Stimulated activated CD8-positive, alpha-beta memory T cell treated with anti-CD3 and anti-CD28 coated beads, Interleukin-7, amount 100 ng/mL, for 24 hours (primary cell): ENCODE measurements around the gene SLC7A4.
"Not testable (repeated sequence)": the region's sequence is repeated elsewhere in the genome, so short reads cannot be mapped to it uniquely, and the experiment has no call there.

ENCODE experiments used
- DNase-seq: peaks from one replicate; pipeline ENCODE4 v3.0.0-alpha.2; 2020; ENCODE audit warnings: low read depth

SLC7A4 gene

DNA sequence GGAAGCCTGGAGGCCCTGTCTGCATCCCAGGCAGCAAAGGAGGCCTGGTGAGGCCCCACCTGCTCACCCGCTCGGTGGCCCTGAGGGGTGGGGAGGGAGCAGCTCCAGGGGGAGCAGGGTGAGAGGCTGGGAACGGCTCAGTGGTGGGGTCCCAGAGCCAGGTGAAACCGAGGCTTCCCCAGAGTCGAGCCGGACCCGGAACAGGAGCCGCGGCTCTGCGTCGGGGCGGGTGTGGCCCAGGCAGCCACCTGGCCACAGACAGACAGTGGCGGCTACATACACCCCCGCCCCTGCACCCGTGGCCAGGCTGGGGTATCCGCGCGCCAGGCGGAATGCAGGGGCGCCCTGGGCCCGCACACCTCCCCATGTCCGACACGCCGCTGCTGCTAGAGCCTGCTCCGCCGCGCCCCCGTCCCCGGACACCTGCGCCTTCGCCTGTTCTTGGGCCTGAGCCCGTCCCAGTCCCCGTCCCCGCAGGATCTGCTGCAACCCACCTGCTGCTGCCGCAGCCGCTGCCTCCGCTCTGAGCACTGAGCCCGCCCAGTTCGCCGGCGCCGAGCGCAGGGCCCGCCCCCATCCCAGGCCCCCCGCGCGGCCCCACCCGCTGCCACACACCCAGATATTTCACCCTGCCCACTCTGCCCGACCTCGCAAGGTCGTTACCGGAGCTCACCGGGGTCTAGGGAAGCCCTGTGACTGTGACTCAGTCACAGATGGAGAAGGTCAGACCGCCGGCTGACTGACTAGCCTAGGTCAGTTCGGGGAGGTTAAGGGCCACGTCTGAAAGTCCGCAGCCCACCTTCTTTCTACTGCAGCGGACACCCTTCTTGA is at the start of gene SLC7A4:
Gene SLC7A4 (minus strand): TSS at position 525 of the 831 bp plus-strand sequence. CDS start 749 bp downstream, outside the sequence.
- no peak for DNase-seq

DNA sequence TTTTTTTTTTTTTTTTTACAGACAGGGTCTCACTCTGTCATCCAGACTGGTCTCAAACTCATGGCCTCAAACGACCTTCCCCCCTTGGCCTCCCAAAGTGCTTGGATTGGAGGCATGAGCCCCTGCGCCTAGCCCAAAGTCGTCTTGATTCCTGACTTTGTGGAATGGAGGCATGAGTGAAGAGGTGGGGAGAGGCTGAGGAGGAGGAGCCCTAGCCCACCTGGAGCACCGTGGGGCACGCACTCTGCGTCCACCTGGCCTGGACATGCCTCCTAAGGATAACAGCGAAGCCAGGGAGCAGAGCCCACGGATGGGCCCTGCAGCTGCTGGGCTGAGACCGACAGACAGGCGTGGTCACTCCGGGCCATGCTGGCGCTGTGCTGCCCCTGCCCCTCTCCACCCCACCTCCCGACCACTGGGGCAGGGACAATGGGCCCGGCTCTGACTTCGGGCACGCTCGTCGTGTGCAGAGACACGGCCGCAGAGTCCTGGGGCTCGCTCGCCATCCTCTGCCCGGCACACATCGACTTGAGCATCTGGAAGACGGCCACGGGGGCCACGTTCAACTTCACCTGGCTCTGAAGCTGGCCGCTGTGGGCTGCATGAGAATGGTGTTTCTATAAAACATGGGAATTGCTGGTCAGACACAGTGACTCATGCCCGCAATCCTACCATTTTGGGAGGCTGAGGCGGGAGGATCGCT is 48.2 kb upstream of the SLC7A4 start:
- DNase-seq = no peak

DNA sequence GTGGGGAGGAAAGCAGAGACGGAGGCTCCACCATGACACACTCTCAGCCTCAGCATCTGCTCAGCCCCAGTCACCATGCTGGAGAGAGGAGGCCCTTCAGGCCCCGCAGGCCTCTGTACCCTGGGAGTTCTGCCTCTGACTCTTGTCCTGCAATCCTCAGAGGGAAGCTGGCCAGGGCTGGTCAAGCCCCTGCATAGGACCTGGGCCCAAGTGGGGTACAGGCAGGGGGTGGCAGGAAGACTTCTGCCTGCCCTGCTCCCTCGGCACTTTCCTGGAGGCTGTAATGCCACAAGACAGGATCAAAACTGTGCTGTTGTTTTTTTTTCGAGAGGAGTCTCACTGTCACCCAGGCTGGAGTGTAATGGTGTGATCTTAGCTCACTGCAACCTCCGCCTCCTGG is 47.1 kb upstream of the SLC7A4 start:
- no peak for DNase-seq

DNA sequence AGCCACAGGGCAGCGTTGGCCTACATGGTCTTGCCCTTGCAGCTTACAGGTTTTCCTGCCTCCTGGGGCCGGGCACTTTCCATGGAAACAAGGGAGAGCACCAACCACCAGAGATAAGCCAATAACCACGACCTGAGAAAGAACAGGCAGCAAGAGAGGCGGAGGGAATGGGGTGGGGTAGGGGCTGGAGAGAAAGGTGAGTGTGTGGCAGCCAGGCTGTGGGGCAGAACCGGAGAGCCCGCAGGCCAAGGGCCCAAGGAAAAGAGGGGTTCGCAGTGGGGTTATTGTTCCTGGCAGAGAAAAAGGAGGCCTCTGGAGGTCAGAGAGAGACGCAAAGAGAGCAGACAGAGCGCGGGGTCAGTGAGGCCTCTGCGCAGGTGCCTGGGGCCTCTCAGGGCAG is 46.6 kb upstream of the SLC7A4 start:
- DNase-seq = no peak

DNA sequence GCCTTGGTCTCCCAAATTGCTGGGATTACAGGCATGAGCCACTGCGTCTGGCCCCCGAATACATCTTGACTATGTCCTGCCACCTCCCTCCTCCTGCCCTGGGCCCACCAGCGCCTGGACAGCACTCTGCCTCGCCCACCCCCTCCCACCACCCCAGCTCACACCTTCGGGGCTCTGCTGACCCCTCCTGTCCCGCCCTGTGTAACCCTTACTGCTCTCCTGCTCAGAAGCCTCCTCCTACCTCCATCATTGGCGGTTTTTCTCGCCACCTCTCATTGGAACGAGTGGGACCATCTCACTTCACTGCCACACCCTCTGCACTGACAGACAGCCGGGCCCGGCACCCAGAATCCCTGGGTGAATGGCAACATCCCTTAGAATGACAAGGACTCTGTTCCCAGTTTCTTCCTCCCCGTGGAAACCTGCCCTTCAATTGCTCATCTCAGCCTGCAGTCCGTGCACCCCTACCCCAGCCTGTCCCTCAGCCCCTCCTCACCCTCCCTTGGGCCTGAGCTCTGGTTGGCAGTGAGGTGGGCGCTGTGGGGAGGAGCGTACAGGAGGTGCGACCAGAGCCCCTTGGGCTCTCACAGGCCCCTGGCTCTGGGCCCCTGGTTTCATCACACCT is 45.6 kb upstream of the SLC7A4 start:
- no peak for DNase-seq

DNA sequence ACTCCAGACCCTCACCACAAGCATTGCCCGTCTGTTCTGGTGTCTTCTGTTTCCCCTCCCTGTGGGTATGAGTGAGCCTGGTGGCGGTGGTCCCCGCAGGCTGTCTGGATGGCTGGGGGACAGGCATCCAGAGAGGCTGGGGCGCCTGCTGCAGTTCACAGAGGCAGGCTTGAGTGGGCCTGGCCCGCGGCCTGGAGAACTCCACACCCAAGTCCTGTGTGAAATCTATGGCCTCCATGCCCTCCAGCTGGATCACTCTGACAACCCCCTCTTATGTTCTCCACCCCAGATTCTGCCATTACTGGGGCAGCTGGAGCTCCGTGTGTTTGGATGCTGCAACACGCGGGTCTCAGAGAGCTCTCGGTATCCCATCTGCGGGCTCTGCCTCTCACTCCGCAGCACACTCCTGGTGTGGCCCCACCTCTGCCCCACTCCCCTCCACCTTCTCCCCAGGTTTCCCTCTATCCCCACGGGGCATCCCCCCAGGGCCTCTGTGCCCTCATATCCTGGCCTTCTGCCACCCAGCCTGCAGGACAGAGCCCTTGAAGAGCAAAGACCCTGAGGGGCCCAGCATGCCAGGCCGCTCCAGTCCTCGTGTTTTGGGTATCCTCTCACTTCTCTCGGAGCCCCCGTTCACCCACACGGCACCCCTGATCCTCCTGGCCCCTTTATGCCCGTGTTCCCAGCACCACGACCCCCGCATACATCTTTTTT is 44.7 kb upstream of the SLC7A4 start:
- no peak for DNase-seq

GRCh38 chr22:21075516-21076138 is 43.3 kb upstream of the SLC7A4 start:
- no peak for DNase-seq

DNA sequence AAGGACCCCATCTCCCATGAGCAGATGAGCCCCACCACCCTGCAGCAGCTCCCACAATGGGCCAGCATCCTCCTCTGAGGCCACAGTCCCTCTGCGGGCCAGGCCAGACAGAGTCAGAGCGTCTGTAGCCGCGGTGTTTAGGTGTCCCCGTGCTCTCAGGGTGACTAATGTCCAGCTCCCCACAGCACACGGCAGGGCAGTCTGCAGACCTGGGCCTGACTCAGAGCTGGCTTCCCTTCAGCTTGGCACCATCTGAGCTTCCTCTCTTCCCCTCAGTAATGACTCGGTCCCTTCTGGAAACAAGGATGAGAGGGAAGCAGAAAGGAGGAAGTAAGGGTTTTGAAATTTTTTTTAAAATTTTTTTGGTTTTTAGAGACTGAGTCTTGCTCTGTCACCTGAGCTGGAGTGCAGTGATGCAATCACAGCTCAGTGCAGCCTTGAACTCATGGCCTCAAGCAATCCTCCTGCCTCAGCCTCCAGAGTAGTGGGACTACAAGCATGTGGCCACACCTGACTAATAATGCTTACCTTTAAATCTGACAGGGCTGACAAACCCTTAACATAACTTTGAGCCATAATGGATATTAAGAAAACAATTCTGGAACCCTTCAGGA is 41.8 kb upstream of the SLC7A4 start:
- no peak for DNase-seq

DNA sequence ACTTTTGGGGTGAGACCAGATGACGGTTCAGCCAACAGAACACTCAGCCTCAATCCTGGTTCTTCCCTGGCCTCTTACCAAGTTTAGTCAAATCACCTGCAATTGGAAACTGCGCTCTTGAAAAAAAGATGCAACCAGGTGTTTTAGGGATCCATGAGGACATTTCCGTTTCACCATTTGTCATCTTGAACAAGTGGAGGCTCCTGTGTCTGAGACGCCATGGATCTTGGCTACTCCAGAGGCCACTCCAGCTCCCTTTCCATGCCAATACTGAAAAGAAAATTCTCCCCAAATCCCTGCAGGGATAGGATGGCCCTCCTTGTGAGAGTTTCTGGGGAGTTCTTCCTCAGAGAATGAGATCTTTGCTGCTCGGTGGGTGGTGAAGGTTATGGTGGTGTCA is 41.1 kb upstream of the SLC7A4 start:
- no peak for DNase-seq

DNA sequence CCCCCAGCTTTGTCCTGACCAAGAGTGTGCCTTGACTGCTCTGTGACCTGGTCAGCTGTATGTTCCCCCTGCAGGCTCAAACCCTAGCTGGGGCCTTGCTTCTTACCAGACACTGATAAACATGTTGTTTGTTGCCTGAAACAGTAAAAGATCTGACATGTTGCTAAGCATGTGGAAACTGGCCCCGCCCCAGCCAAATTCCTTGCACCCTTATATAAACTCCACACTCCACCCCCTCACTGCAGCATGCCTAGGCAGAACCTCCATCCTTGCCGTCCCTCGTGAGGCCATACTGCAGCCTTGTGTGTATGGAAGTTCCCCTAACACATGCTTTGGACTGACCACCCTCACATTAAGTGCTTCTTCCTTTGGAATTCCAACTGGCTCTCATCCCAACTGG is 40.7 kb upstream of the SLC7A4 start:
- DNase-seq = no peak

DNA sequence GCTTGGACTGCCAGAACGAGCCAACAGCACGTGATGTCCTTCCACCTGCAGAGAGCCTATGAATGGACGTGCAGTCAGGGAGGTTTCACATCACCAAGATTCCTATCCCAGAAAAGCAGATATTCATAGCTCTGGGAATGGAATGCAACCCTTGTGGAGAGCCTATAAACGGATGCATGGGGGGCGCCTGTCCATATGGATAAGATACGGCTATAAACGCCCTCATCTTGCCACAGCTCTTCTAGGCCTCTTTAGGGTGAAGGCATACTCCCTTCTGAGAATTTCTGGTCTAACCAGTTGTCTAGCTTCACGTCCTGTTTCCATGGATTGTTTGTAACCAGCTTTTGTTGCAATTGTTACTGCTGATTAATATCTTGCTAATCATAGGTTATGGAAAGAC is 39.4 kb upstream of the SLC7A4 start:
- not testable (repeated sequence) for DNase-seq

DNA sequence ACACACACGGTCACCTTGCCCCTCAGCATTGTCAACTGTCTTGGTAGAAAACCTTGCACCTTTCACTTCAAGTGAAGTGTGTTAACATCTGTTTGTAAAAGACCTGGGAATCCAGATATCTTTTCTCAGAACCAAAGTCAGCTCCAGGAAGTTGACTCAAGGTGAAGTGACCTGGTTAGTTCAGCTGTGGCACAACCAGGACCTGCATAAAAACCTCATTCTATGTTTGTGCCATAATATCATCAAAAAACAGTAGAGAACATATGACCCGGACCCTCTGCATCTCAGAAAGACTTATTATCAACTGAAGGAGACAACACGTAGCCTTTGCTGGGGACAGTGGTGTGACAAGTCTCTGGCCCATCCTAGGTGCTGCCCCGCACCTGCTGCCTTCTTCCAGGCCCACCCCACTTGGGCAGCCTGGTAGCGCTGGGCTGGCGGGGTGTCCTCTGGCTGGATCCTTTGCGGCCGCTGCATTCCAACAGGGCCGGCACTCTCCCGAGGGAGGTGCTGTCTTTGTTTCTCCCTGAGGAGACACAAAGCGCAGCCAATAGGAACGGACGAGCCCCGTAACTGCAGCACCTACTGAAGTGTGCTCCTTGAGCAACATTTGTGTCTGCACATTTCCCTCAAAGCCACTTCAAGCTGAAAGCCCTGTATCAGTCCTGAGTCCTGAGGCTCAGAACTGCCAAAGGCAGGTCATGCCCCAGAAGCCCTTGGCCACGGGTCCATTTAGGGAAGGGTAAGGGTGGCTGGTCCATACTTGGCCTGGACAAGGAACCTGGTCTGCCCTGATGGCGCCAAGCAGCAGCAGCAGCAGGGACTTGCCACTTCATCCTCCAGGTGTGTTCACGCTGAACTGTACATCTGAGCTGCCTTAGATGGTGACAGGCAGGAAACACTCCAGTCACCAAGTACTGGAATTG is 38.6 kb upstream of the SLC7A4 start:
- no peak for DNase-seq

- DNase-seq = no peak
Observed at GRCh38 chr22:21069375-21069774, 37.0 kb upstream of the SLC7A4 start.

- DNase-seq = no peak
Observed at GRCh38 chr22:21068681-21069276, 36.4 kb upstream of the SLC7A4 start.

DNA sequence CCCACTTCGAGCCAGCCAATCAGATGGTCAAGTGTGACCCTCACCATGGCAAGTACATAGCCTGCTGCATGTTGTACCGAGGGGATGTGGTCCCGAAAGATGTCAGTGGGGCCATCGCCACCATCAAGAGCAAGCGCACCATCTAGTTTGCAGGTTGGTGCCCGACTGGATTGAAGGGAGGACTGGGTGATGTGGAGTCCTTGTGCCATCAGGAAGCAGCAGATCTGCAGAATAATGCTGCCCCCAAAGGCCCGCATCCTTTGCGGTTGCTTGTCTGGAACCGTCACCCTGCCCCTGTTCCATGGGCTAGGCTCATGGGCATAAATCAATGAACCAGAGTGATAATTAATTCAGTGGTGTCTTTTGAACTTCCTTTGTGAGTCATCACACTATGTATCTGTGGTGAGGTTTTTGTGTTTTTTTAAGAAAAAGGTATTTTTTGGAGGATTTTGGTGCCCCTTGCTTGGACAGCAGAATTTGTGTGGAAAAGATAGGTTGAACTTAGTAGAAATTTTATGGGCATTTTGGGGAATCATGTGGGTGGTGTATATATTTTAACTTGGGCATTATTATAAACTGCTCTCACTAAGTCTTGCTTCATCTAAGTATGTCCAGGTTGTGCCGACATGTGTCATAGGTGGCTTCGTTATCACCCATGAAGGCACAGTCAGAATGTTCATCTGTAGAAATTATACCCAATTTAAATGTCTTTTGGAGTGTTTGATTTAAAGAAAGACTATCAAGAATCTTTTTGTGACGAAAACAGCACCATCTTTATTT is 35.7 kb upstream of the SLC7A4 start:
- no peak for DNase-seq

GRCh38 chr22:21067075-21067900 is 34.9 kb upstream of the SLC7A4 start:
- no peak for DNase-seq

DNA sequence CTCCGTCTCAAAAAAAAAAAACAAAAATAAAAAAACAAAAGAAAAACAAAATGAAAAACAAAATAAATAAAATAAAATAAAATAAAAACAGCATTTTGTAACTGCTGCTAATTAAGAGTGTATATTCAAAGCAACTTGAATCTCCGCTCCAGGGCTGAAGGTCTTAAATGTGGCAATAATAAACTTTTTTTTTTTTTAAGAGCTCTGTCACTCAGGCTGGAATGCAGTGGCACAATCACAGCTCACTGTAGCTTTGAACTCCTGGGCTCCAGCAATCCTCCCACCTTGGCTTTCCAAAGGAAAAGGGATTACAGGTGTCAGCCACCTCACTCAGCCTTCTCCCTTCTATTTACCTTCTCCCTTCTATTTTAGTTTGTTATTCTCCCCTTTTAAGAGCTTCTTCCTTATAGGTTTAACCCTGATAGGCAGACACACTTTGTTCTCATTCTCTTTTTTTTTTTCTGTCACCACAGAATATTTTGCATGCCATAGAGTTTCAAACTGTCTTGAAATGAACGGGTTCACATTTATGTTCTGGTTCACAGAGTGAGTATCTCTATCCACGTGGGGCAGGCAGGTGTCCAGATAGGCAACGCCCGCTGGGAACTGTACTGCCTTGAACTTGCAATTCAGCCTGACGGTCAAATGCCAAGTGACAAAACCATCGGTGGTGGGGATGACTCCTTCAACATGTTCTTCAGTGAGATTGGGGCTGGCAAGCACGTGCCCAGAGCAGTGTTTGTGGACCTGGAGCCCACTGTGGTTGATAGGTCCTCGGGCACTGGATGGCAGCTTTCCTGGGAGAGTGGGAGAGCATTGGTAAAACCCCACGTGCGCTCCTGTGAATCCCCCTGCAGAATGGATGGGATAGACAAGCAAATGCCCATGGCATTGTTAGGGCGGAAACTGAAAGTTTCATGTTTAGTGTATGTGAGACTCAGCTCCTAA is 32.8 kb upstream of the SLC7A4 start:
- DNase-seq = no peak
